ENCODE measurements around the gene GATB.

- no peak for TF ChIP-seq FOS (IDR thresholded peaks at IDR 0.05; ENCODE audit: low read depth, low read length)
- TF ChIP-seq RCOR1 (IDR thresholded peaks at IDR 0.05; ENCODE audit: insufficient replicate concordance, low read length) = no peak
- TF ChIP-seq CTCF (conservative IDR thresholded peaks at IDR 0.05; ENCODE audit: low read depth, low read length) = peak; percentile 67
- no peak for TF ChIP-seq RFX5 (IDR thresholded peaks at IDR 0.05; ENCODE audit: low read depth, low read length)
- no peak for TF ChIP-seq CEBPB (IDR thresholded peaks at IDR 0.05; ENCODE audit: low read depth, low read length)
- no peak for TF ChIP-seq POLR2A (IDR thresholded peaks at IDR 0.05; ENCODE audit: low read depth, low read length)
- TF ChIP-seq ELK1 (IDR thresholded peaks at IDR 0.05; ENCODE audit: borderline replicate concordance, low read depth, low read length) = no peak
- peak; percentile 44 for TF ChIP-seq RAD21 (IDR thresholded peaks at IDR 0.05; ENCODE audit: low read length)
- no peak for TF ChIP-seq CHD1 (IDR thresholded peaks at IDR 0.05; ENCODE audit: low read depth, low read length)
- TF ChIP-seq MXI1 (IDR thresholded peaks at IDR 0.05; ENCODE audit: borderline replicate concordance, low read depth, low read length) = no peak
- no peak for TF ChIP-seq MAFK (IDR thresholded peaks at IDR 0.05; ENCODE audit: low read depth, low read length)
- TF ChIP-seq USF2 (IDR thresholded peaks at IDR 0.05; ENCODE audit: low read depth, low read length) = no peak
- TF ChIP-seq MAZ (IDR thresholded peaks at IDR 0.05; ENCODE audit: borderline replicate concordance, low read depth, low read length) = no peak
- 0 out of 2 replicates have a peak, but pooled peaks have one; percentile 23 for TF ChIP-seq SMC3 (IDR thresholded peaks at IDR 0.05; ENCODE audit: low read depth, low read length)
Measured at GRCh38 chr4:151801547-151802516, 41.0 kb upstream of the GATB start.

Measured in IMR-90 (cell line).